WI38 (cell line): ENCODE results near the gene LHPP.
A peak's percentile ranks its signal among the peaks of the same experiment; 100 is the strongest.

ENCODE experiments used
- H3K4me3 ChIP-seq: 2 replicates; pipeline ENCODE4 v1.5.1; 2011; ENCODE audit warnings: low read depth, mild to moderate bottlenecking, control low read depth, low read length
- CTCF ChIP-seq: IDR thresholded peaks from 2 replicates; pipeline ENCODE4 v1.5.1; 2012; ENCODE audit warnings: low read depth, mild to moderate bottlenecking, control low read depth, low read length

Gene LHPP

GRCh38 chr10:124560377-124561105 is 98.9 kb downstream of the LHPP start:
- no peak for TF ChIP-seq CTCF
- no peak overlapping the region for H3K4me3 ChIP-seq

DNA sequence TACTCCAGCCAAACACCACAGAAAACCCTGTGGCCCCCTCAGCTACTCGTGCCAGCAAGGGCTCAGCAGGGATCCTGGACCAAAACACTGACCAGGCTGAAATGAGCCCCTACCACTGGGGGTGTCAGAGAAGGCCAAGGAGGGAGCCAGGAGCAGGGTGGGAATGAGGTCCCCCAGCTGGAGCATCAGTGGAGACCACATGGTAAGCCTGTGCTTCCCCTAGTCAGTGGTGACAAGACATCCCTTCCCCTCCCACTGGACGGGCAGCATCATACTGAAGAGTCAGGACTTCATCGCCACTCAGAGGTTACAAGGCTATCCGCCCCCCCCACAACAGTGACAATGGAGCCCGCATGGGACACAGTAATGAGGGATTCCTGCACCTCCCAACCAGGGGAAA is 99.6 kb downstream of the LHPP start:
- no peak overlapping the region for H3K4me3 ChIP-seq
- TF ChIP-seq CTCF: no peak

- no peak overlapping the region for H3K4me3 ChIP-seq
- no peak for TF ChIP-seq CTCF
Observed at GRCh38 chr10:124562425-124563060, 100.9 kb downstream of the LHPP start.

GRCh38 chr10:124563320-124564040 is 101.9 kb downstream of the LHPP start:
- no peak overlapping the region for H3K4me3 ChIP-seq
- no peak for TF ChIP-seq CTCF

- no peak overlapping the region for H3K4me3 ChIP-seq
- TF ChIP-seq CTCF: no peak
Observed at GRCh38 chr10:124564881-124565280, 103.3 kb downstream of the LHPP start.

GRCh38 chr10:124565565-124566221 is 104.1 kb downstream of the LHPP start:
- 0 out of 2 replicates have a peak, but pooled peaks have one; percentile 13 for TF ChIP-seq CTCF
- H3K4me3 ChIP-seq: no peak overlapping the region
